ENCODE data around the gene TPO.
"Not testable (repeated sequence)": the region's sequence is repeated elsewhere in the genome, so short reads cannot be mapped to it uniquely, and the experiment has no call there.

Gene TPO

GRCh38 chr2:1488181-1488671 is 75.0 kb downstream of the TPO start:
- DNase-seq, result no peak

DNA sequence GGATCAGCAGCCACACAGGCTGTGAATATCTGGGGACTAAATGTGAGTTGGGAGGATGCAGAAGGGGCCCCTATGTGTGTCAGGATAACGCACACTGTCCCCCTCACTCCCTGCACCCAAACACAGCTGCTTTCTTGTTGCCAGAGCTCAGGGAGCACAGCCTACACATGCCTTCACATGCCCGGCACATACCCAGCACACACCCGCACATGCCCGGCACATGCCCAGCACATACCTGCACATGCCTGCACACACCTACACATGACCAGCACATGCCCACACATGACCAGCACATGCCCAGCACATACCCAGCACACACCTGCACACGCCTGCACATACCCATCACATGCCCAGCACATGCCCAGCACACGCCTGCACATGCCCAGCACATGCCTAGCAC is 75.6 kb downstream of the TPO start:
- no peak for DNase-seq

GRCh38 chr2:1489486-1489885 is 76.2 kb downstream of the TPO start:
- no peak for DNase-seq

- not testable (repeated sequence) for DNase-seq
Observed at GRCh38 chr2:1490381-1490780, 77.1 kb downstream of the TPO start.

DNA sequence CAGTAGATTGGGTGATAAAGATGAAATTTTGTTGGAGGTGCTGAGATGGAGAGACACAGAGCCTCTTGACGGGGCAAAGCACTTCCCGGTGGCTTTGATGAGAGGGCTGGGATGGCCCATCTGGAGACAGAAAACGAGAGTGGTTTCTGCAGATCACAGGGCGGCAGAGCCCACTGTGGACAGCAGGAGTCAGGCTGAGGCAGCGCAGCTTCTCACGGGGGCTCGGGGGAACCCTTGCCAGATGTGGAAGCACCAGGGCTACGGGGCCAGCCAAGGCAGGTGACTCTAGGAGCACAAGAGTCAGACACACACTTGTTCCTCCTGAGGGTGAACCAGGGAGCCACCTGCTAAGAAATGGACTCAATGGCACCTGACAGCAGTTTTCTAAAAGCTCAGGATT is 78.5 kb downstream of the TPO start:
- DNase-seq, result no peak

- not testable (repeated sequence) for DNase-seq
Observed at GRCh38 chr2:1492231-1492630, 79.0 kb downstream of the TPO start.

DNA sequence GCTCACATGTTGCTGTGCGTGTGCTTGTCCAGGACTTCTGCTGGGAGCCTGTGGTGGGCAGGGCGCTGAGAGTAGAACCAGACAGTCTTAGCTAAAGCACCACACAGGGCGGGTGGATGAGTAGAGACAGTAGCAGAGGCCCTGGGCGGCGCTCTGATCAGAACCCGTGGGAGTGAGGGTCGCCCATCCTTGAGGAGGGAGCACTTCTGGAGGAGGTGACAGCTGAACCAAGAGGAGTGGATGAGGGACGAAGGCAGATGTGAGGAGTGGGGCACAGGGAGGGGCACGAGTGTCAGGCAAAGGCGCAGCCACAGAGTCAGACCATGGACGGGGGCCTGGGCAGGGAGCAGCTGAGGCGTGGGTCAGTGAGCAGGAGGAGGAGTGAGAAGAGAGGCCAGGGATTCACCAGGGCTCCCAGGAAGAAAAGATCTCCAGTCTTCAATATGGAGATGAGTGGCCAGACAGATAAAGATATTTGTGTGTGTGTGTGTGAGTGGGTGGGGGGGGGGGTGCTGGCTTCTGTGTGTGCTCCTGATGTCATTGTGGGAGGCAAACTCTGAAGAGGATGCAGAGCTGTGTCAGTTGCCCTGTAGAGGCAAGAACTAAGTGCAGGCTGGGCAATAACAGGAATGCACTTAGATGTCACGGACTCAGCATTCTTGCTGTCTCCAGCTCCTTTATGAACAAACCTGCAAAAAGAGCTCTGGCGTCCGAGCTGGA is 79.6 kb downstream of the TPO start:
- DNase-seq, result no peak

DNA sequence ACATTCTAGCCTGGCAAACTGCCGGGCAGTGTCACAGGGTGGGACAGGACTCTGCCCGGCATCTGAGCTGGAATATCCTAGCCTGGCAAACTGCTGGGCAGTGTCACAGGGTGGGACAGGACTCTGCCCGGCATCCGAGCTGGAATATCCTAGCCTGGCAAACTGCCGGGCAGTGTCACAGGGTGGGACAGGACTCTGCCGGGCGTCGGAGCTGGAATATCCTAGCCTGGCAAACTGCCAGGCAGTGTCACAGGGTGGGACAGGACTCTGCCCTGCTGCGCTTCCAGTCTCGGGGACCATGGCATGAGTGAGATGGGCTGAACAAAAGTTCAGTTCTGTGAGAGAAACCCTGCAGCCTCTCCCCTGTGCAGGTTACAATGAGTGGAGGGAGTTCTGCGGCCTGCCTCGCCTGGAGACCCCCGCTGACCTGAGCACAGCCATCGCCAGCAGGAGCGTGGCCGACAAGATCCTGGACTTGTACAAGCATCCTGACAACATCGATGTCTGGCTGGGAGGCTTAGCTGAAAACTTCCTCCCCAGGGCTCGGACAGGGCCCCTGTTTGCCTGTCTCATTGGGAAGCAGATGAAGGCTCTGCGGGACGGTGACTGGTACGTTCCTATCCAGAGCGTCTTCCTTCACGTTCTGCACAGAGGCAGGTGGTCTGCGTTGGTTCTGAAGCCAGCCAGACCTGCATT is 80.3 kb downstream of the TPO start:
- no peak for DNase-seq

DNA sequence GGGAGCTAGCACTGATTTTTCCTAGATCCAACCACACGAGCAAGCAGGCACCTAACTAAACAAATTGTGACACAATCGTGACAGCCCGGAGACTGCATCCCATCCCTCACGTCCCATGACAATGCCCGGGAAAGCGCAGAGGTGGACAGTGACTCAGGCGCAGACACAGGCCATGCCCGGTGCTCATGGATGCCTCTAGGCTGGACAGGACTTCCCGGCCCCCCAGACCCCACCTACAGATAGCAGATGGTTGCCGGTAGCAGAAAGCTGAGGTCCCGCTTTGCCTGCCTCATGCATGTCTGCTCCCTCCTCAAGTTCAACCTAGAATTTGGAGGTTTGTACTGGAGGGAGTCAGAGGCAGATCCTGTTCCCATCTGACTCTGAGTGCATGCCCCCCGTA is 81.0 kb downstream of the TPO start:
- no peak for DNase-seq

DNA sequence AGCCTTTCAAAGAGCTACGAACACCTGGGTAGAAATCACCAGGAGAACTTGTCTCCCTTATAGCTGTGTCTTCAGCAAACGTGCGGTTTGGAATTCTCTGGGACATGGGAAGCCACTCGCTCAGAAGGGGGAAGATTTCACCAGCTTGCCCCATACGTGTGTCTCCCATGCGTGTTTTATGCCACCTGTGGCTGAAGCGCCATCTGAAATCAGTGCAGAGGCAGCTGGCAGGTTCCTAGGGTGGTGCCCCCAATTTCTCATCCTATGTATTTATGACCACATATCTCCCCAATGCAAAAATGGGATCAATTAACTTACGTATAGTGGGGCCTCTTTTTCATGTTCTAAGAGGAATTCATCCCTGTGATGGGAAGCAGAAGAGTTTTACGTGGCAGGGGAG is 81.6 kb downstream of the TPO start:
- no peak for DNase-seq

- no peak for DNase-seq
Observed at GRCh38 chr2:1495676-1496358, 82.6 kb downstream of the TPO start.

GRCh38 chr2:1496359-1496821 is 83.1 kb downstream of the TPO start:
- no peak for DNase-seq

- DNase-seq, result no peak
Observed at GRCh38 chr2:1497122-1497611, 83.9 kb downstream of the TPO start.

GRCh38 chr2:1498176-1498575 is 84.9 kb downstream of the TPO start:
- no peak for DNase-seq

DNA sequence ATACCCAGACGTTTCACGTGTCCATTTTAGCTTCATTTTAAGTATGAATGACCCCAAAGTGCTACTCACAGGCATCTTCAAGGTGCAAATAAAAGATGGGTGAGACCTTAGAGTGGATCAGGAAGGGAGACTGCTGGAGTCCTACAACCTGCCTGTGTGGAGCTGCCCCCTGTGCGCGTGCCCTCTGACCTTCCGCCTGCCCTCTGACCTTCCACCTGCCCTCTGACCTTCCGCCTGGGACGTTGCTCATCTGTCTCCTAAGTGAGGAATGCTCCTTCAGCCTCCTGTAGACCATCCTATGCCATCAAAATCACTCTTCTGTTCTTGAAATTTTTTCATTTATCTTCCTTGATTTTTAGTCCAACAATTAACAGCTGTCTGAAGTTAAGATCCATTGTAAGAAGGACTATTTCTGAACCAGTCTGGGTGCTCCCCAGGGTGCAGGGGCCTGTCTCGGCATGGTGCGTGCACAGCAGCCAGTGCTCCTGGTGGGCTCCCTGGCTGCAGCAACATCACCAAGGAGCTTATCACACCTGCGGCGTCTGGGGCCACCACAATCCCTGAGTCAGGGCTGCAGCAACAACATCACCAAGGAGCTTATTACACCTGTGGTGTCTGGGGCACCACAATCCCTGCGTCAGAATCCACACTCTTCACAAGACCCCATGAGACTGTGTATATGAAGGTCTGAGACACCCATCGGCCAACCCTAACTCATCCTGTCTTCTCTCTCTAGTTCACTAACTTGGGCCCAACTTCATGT is 86.0 kb downstream of the TPO start:
- no peak for DNase-seq

DNA sequence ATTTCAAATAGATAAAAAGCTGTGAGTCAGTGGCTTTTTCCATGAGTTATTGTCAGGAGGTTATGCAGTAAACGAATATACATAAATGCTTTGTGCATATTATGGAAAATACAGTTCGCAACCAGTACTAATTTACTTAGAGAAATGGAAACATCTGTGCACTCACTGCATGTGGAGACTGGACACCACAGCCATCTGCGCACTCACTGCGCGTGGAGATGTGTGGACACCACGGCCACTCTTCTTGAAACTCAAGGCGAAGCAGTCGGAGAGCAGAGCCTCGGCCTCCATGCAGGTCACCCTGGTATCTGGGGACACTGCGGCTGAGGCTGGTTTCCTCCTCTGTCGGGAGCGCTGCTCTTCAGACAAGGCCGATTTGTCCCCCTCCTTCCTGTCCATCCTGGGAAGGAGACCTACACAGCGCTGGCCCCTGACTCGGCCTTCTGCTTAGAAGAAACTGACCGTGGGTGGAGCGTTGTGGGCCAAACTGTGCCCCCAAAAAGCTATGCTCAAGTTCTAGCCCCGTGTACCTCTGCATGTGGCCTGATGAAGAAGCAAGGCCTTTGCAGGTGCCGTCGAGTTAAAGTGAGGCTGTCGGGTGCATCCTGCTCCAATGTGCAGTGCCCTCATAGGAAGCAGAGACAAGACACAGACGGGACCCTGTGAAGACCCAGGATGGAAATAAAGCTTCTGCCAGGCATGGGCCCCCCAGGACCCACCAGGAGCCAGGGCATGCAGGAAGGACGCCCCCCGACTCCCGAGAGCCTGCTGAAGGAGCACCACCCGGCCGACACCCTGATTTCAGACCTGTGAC is 88.0 kb downstream of the TPO start:
- no peak for DNase-seq

DNA sequence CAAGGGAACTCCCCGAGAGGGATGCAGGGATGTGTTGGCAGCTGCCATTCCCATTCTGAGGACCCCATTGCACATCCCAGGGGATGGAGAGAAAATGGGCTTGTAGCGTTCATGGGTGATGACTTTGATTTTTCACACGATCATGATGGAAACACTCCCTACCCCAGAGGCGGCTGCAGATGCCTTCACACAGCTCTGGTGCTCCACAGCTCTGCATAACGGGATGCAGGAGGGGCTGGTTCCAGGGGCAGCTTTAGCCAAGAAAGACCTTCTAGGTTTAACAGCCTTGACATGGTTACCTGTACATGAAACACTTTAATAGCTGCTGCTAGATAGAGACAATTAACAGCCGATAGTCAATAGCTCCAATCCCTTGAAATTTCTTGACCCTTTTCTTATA is 88.7 kb downstream of the TPO start:
- DNase-seq, result no peak

DNA sequence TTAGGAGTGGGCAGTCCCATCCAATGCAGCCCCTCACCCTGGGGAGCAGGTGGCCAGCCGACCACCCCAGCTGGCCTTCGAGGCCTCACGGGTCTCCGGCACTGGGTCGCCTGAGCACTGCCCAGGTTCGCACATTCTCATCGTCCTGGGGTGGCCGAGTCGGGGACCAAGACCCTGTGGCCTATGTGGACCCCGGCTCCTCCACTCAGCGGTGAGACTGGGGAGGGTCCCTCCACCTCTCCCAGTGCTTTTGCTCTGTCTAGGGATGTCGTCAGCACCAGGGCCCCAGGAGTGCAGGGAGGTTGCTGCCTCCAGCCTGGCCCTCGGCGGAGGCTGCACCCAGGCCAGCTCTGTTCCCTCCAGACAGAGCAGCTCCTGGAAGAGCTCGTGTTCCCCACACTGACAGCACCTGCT is 89.6 kb downstream of the TPO start:
- DNase-seq, result no peak

GRCh38 chr2:1503471-1504310 is 90.4 kb downstream of the TPO start:
- DNase-seq, result no peak

DNA sequence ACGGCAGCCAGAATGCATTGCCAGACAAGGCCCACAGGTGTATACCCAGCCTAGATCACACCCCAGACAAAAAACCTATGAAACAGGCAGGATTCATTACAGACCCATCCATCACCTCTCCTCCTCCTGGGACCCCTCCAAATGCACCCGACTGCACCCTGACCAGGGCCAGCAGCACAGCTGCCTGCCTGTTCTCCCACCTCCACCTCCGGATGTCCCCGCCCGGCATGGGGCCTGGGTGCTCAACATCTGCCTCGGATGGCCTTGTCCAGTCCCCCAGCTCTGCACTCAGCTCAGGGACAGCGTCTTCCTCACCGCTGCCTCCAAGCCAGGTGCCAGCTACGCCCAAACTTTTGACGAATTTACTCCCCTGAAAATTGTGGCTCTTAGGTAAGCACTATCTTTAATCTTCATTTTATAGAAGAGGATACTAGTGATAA is 91.1 kb downstream of the TPO start:
- DNase-seq, result no peak

- DNase-seq, result no peak
Observed at GRCh38 chr2:1505031-1505441, 91.8 kb downstream of the TPO start.

All from activated CD4-positive, alpha-beta T cell treated with anti-CD3 and anti-CD28 coated beads, Interleukin-2, amount 50 U/mL, for 16 hours (primary cell).